Esophagus muscularis mucosa (tissue), 4 donors: ENCODE results near the gene SPIRE2. TPM values are rescaled to one million over a fixed set of nuclear protein-coding genes. Genes with fewer than 3 reads are reported as not detected.

Experiments used
- DNase-seq: peaks from one replicate; pipeline ENCODE4 v3.0.0-alpha.2; 2017; ENCODE audit errors: extremely low spot score
- H3K27ac ChIP-seq, 4 donors: fragments of 200-600 bp; sonication (generic); replicated peaks in 1 of 4; 1 replicate in 3 of 4; 2 replicates in 1 of 4; pipeline ENCODE4 v1.5.1; 2016 to 2019; ENCODE audit warnings: mild to moderate bottlenecking in 1 of 4
- H3K27me3 ChIP-seq, 4 donors: fragments of 200-600 bp; sonication (generic); one replicate each; pipeline versions ENCODE4 v1.5.1 to v1.6.0; 2016 to 2019
- H3K36me3 ChIP-seq, 4 donors: fragments of 200-600 bp; sonication (generic); one replicate each; pipeline ENCODE4 v1.5.1; 2016 to 2019
- H3K4me1 ChIP-seq, 4 donors: fragments of 200-600 bp; sonication (generic); one replicate each; pipeline ENCODE4 v1.5.1; 2016 to 2019
- H3K4me3 ChIP-seq, 4 donors: fragments of 200-600 bp; sonication (generic); 1 replicate in 2 of 4; 2 replicates in 2 of 4; pipeline ENCODE4 v1.5.1; 2016 to 2019; ENCODE audit warnings: mild to moderate bottlenecking in 4 of 4, moderate library complexity in 1 of 4
- H3K9me3 ChIP-seq, 4 donors: fragments of 200-600 bp; sonication (generic); 1 replicate in 3 of 4; 2 replicates in 1 of 4; pipeline ENCODE4 v1.5.1; 2016 to 2019
- EP300 ChIP-seq: sonication (generic); formaldehyde crosslinking; IDR thresholded peaks from one replicate; pipeline ENCODE4 v1.6.1; 2017; ENCODE audit warnings: antibody characterized with exemption
- POLR2A ChIP-seq: fragments of 450-650 bp; IDR thresholded peaks from one replicate; pipeline ENCODE4 v1.6.1; 2017; ENCODE audit warnings: antibody characterized with exemption, moderate library complexity, mild to moderate bottlenecking, low read depth
- POLR2AphosphoS5 ChIP-seq, 2 donors: sonication (generic); formaldehyde crosslinking; IDR thresholded peaks; one replicate each; pipeline ENCODE4 v1.6.1; 2017; ENCODE audit warnings: antibody characterized with exemption in 2 of 2
- WGBS: methylation state at CpG from one replicate; pipeline ENCODE4 v1.1.5; 2018; 5-methylcytosine and 5-hydroxymethylcytosine counted together
- intact Hi-C: fragments of 100-400 bp; cut with DNase I; formaldehyde crosslinking; loops from one replicate; pipeline ENCODE4 v1.15.1; 2023
- total RNA-seq, 4 donors: library from RNA; depleted of rRNA; stranded (reverse); fragments of >200 nt; gene quantifications; one replicate each; pipeline versions ENCODE4 v1.1.0 to v1.2.1, GENCODE V29; 2016
- TF ChIP-seq, protein P1 (sequence below), 3 experiments: fragments of 200-600 bp in 2 of 3; fragments of 450-650 bp in 1 of 3; sonication (generic) in 2 of 3; IDR thresholded peaks; one replicate each; pipeline ENCODE4 v1.5.1; 2017 to 2019; ENCODE audit warnings: antibody characterized with exemption in 3 of 3, mild to moderate bottlenecking in 2 of 3, moderate library complexity in 1 of 3

SPIRE2 gene
- total RNA-seq, 4 donors from 2014 or later: 1.8 to 7.2 (median 4.2) TPM

DNA sequence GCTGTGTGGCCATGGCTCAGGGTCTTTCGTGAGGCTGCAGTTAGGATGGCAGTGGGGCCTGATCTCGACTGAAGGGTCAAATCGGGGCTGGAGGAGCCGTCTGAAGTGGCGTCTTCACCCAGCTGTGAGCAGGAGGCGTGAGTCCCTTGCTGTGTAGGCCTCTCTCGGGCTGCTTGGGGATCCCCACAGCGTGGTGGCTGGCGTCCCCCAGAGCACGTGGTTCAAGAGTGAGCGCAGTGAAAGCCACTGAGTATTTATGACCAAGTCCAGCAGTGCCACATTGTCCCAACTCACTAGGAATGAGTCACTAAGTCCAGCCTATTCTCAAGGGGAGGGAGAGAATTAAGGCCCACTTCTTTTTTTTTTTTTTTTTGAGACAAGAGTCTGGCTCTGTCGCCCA, 33.4 kb downstream of the SPIRE2 start:
- Histone ChIP-seq H3K27ac (no peak overlapping the region), H3K27me3 (no peaks in the 10 kb centered on the region), H3K4me3 (no peak overlapping the region), H3K36me3 (peaks cover 0 to 3% (median 0%) of the 10 kb centered on the region in 4 donors), H3K9me3 (no peaks in the 10 kb centered on the region), H3K4me1 (peaks cover 13 to 19% (median 15%) of the 10 kb centered on the region in 4 donors)
- WGBS: 97% methylated on average over 11 of the region's 12 CpGs
- intact Hi-C loops: loop anchor here (5.0 to 10.0 kb wide), 3 partner anchors 47 to 157 kb away; partner anchors contain the start of genes FANCA and SPATA2L
- TF ChIP-seq, protein P1, sequence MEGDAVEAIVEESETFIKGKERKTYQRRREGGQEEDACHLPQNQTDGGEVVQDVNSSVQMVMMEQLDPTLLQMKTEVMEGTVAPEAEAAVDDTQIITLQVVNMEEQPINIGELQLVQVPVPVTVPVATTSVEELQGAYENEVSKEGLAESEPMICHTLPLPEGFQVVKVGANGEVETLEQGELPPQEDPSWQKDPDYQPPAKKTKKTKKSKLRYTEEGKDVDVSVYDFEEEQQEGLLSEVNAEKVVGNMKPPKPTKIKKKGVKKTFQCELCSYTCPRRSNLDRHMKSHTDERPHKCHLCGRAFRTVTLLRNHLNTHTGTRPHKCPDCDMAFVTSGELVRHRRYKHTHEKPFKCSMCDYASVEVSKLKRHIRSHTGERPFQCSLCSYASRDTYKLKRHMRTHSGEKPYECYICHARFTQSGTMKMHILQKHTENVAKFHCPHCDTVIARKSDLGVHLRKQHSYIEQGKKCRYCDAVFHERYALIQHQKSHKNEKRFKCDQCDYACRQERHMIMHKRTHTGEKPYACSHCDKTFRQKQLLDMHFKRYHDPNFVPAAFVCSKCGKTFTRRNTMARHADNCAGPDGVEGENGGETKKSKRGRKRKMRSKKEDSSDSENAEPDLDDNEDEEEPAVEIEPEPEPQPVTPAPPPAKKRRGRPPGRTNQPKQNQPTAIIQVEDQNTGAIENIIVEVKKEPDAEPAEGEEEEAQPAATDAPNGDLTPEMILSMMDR (IDR thresholded peaks at IDR 0.05): no peak
- TF ChIP-seq EP300 (no peak), POLR2A (no peak), POLR2AphosphoS5 (IDR thresholded peaks at IDR 0.05) (no peak)
- DNase-seq: no peak

DNA sequence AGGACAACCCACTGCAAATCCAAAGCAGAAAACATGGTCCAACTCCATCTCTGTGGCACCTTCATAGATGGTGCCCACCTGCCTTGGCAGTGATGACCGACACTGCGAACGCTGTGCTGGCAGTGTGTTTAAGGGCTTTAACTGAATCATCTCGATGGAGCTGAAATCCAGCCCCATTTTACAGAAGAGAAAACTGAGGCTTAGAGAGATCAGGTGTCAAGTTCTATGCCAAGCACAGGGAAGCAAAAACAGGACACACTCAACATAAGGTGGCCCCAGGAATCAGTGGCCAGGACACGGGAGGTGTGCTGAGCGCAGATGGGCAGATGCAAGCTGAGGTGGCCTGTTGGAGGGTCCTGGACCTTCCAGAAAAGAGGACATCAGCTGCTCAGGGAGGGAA, 34.5 kb downstream of the SPIRE2 start:
- WGBS: 98% methylated on average over 6 of the region's 6 CpGs
- Histone ChIP-seq H3K4me1 (peaks cover 13 to 19% (median 15%) of the 10 kb centered on the region in 4 donors), H3K27me3 (no peaks in the 10 kb centered on the region), H3K9me3 (peaks cover 0 to 4% (median under 1%) of the 10 kb centered on the region in 4 donors), H3K36me3 (peaks cover 0 to 3% (median 0%) of the 10 kb centered on the region in 4 donors), H3K4me3 (no peak overlapping the region), H3K27ac (peak overlapping the region in 1 of 4 donors; percentile 45)
- DNase-seq: no peak
- TF ChIP-seq, protein P1 (IDR thresholded peaks at IDR 0.05): no peak
- TF ChIP-seq POLR2AphosphoS5 (IDR thresholded peaks at IDR 0.05): no peak
- TF ChIP-seq POLR2A: no peak
- no peak for TF ChIP-seq EP300
- intact Hi-C loops: loop anchor here (5.0 to 10.0 kb wide), 3 partner anchors 48 to 158 kb away; partner anchors contain the start of genes FANCA and SPATA2L

DNA sequence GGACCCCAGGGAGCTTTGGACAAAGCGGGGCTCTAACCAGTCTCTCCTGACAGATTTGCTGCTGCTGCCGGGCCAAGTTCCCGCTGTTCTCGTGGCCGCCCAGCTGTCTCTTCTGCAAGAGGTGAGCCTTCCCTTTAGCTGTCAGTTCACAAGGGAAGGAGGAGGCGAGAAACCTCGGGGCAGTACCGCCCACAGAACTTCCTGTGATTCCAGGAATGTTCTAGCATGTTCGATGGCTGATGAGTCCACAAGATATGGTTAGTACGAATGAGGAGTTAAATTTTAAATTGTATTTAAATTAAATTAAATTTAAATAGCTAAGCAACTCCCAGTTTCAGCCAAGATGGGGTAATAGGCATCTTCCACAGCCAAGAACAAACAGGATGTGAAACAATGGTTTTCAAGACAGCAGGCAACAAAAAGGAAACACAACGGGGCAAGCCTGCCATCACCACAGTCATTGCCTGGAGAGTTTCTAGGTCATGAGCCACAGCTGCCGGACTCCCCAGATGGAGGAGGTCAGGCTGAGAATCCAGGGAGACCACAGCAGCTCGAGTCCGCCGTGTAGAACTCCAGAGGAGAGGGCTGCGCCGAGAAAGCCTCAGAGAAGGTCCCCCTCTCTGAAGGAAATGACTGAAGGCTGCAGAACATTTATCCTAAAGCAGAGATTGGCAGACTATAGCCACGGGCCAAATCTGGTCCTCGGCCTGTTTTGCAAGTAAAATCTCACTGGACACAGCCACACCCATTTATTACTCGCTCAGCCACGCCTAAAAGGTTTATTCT, 35.7 kb downstream of the SPIRE2 start:
- Histone ChIP-seq H3K27me3 (no peaks in the 10 kb centered on the region), H3K36me3 (peaks cover 0 to 2% (median 0%) of the 10 kb centered on the region in 4 donors), H3K27ac (peak overlapping the region; percentile 10 to 54 (median 38)), H3K4me3 (peak overlapping the region in 1 of 4 donors; percentile 12), H3K4me1 (peaks cover 13 to 19% (median 15%) of the 10 kb centered on the region in 4 donors), H3K9me3 (peaks cover 0 to 9% (median 3%) of the 10 kb centered on the region in 4 donors)
- DNase-seq: no peak
- intact Hi-C loops: loop anchor here (5.0 to 10.0 kb wide), 3 partner anchors 49 to 159 kb away; partner anchors contain the start of genes FANCA and SPATA2L
- 73% methylated on average over 20 of the region's 21 CpGs for WGBS
- TF ChIP-seq, protein P1 (IDR thresholded peaks at IDR 0.05): no peak
- TF ChIP-seq POLR2AphosphoS5 (IDR thresholded peaks at IDR 0.05) (peak in 1 of 2 donors; percentile 15), POLR2A (no peak)

DNA sequence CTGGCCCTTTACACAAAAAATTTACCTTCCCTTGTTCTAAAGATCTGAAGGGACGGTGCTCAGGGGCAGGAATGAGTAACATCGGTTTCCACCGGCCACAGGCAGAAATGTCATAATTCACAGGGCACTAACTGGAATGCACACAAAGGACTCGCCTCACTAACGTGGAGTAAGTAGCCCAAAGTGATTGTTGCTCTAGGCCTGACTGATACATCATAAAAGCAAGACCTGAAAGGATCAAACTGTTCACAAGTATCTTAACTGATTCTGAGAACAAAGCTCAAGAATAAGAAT, 36.2 kb downstream of the SPIRE2 start:
- WGBS: 81% methylated on average over 5 of the region's 5 CpGs
- peak overlapping the region in 2 of 4 donors; percentile 45 to 54 for H3K27ac ChIP-seq

More for the DNA sequence above, 36.2 kb downstream of the SPIRE2 start:
- DNase-seq: no peak
- peaks cover 0 to 3% (median 0%) of the 10 kb centered on the region in 4 donors for H3K36me3 ChIP-seq
- peaks cover 13 to 19% (median 15%) of the 10 kb centered on the region in 4 donors for H3K4me1 ChIP-seq
- no peaks in the 10 kb centered on the region for H3K27me3 ChIP-seq
- intact Hi-C loops: loop anchor here (5.0 to 10.0 kb wide), 3 partner anchors 50 to 160 kb away; partner anchors contain the start of genes FANCA and SPATA2L
- TF ChIP-seq EP300 (no peak), POLR2AphosphoS5 (IDR thresholded peaks at IDR 0.05) (no peak), POLR2A (no peak)
- TF ChIP-seq, protein P1 (IDR thresholded peaks at IDR 0.05): no peak
- H3K4me3 ChIP-seq: no peak overlapping the region
- peaks cover 0 to 9% (median 3%) of the 10 kb centered on the region in 4 donors for H3K9me3 ChIP-seq
